ENCODE measurements around the gene MAGI2.

DNA sequence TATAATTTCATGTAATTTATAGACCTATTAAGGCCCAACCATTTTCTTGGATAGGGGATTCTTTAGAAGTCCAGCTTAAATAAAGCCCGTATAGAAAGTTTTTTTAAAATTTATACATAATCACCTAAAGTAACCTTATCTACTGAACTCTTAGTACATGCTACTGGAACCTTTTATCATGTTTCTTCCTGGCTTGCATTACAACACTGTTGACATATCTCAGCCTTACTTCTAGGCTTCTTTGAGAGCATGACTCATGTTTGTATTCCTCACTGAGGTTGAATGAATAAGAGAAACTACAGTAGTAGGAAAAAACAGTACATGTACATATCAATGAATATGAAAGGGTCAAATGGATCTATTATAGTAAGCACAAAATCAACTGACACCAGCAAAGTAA is 8.2 kb upstream of the MAGI2 start:
- TF ChIP-seq, protein P1, sequence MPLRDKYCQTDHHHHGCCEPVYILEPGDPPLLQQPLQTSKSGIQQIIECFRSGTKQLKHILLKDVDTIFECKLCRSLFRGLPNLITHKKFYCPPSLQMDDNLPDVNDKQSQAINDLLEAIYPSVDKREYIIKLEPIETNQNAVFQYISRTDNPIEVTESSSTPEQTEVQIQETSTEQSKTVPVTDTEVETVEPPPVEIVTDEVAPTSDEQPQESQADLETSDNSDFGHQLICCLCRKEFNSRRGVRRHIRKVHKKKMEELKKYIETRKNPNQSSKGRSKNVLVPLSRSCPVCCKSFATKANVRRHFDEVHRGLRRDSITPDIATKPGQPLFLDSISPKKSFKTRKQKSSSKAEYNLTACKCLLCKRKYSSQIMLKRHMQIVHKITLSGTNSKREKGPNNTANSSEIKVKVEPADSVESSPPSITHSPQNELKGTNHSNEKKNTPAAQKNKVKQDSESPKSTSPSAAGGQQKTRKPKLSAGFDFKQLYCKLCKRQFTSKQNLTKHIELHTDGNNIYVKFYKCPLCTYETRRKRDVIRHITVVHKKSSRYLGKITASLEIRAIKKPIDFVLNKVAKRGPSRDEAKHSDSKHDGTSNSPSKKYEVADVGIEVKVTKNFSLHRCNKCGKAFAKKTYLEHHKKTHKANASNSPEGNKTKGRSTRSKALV (CRISPR knock-in tag; IDR thresholded peaks at IDR 0.05): no peak
- TF ChIP-seq ZNF44 (CRISPR knock-in tag; IDR thresholded peaks at IDR 0.05) (no peak), POLR2AphosphoS2 (IDR thresholded peaks at IDR 0.05; ENCODE audit: low read depth, low read length) (no peak), POLR2A (IDR thresholded peaks at IDR 0.05; ENCODE audit: insufficient read depth in 1 of 2, low read depth in 2 of 2, low read length in 2 of 2) (no peak), EZH2 (conservative IDR thresholded peaks at IDR 0.05; ENCODE audit: low read depth, low read length) (no peak), RBAK (CRISPR knock-in tag; IDR thresholded peaks at IDR 0.05) (no peak), CENPT (CRISPR knock-in tag; IDR thresholded peaks at IDR 0.05; ENCODE audit: low read depth) (no peak), CTCF (CRISPR knock-in tag; IDR thresholded peaks at IDR 0.05) (no peak), SRSF1 (optimal IDR thresholded peaks at IDR 0.05; ENCODE audit: low read depth, low read length) (no peak), SP1 (IDR thresholded peaks at IDR 0.05) (no peak), SP1 (CRISPR knock-in tag; IDR thresholded peaks at IDR 0.05) (no peak), HMG20B (CRISPR knock-in tag; conservative IDR thresholded peaks at IDR 0.05) (no peak; the same call in 1 of the 2 replicates)
